NCI-H1436 (cell line): ENCODE measurements around the gene DIP2A.

ENCODE experiments used
- DNase-seq: peaks from one replicate; lab custom pipeline; 2025; lab: John Stamatoyannopoulos, UW

Gene DIP2A, protein sequence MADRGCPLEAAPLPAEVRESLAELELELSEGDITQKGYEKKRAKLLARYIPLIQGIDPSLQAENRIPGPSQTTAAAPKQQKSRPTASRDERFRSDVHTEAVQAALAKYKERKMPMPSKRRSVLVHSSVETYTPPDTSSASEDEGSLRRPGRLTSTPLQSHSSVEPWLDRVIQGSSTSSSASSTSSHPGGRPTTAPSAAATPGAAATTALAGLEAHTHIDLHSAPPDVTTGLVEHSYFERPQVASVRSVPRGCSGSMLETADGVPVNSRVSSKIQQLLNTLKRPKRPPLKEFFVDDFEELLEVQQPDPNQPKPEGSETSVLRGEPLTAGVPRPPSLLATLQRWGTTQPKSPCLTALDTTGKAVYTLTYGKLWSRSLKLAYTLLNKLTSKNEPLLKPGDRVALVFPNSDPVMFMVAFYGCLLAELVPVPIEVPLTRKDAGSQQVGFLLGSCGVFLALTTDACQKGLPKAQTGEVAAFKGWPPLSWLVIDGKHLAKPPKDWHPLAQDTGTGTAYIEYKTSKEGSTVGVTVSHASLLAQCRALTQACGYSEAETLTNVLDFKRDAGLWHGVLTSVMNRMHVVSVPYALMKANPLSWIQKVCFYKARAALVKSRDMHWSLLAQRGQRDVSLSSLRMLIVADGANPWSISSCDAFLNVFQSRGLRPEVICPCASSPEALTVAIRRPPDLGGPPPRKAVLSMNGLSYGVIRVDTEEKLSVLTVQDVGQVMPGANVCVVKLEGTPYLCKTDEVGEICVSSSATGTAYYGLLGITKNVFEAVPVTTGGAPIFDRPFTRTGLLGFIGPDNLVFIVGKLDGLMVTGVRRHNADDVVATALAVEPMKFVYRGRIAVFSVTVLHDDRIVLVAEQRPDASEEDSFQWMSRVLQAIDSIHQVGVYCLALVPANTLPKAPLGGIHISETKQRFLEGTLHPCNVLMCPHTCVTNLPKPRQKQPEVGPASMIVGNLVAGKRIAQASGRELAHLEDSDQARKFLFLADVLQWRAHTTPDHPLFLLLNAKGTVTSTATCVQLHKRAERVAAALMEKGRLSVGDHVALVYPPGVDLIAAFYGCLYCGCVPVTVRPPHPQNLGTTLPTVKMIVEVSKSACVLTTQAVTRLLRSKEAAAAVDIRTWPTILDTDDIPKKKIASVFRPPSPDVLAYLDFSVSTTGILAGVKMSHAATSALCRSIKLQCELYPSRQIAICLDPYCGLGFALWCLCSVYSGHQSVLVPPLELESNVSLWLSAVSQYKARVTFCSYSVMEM (N-terminal part only)

DNA sequence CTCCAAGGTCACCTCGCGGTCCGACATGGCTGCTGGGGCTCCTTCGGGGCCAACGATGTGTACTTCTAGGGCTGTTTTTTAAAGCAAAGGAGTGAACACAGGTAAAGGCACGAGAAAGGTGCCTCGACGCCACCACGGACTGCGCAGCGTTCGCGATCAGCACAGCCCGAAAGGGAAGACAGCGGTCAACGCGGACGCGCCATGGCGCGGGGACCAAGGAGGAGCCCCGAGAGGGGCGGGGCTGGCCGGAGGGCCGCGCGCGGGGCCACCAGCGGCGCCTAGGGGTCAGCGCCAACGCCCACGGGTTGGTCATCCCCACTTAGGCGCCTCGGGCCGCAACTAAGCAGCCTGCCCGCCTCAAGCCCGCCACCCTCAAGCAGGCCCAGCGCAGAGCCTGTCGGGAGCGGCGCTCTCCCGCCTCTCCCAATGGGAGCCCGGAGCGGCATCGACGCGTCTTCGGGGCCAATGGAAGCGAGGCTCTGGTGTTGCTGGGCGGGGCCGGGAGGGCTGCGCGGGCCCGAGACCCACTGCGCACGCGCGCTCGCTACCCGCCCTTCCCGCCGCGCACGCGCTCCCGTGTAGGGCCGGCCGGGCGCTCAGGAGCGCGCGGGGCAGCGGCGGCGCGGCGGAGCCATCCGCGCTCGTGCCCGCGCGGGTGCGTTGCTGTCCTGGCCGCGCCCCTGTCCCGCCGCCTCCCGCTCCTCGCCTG is at the start of gene DIP2A:
Gene DIP2A, plus strand, starts transcription at position 577 of the 709 bp plus-strand sequence. CDS start 241 bp downstream, outside the sequence.
- peak; percentile 95 for DNase-seq

DNA sequence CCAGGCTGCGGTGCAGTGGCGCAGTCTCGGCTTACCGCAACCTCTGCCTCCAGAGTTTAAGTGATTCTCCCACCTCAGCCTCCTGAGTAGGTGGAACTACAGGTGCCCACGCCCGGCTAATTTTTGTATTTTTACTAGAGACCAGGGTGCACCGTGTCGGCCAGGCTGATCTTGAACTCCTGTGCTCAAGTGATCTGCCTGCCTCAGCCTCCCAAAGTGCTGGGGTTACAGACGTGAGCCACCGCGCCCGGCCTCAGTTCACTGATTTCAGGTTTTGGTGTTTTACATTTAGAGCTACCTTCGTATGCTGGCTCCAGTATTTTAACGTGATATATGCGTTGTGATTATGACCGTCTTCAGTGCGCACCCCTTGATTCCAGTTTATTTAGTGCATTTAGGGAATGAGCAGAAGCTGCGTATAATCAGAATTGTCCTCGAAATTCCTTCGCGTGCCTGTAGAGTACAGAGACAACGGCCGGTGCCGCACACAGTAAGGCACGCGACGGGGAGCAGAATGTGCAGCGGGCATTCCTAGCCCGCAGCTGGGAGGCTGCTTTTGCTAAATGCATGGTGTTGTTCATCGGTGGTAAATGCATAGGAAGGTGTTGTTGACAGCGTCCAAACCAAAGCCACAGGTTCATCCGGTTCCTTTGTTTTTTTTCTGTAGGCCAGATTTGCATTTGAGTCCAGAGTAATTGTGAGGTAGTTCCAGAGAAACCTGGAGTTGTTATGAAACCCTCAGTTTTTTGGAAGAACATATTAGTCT is 48.9 kb upstream of the DIP2A start:
- no peak for DNase-seq

DNA sequence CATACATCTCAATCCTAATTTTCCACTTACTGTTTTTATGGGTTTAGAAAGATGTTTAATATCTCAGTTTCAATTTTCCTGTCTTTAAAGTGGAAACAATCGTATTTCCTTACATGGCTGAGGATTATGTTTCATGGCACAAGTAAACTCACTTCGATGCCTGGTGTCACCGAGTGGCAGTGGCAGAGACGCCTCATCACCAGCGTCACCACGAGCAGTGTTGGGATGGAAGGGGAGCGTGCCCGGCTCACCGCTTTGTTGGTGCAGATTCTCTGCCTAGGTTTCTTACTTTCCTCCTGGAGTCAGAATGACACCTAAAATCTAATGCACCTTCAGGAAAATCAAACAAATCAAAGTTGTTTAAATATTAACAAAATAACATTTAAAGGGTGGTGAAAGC is 48.2 kb upstream of the DIP2A start:
- DNase-seq: no peak

DNA sequence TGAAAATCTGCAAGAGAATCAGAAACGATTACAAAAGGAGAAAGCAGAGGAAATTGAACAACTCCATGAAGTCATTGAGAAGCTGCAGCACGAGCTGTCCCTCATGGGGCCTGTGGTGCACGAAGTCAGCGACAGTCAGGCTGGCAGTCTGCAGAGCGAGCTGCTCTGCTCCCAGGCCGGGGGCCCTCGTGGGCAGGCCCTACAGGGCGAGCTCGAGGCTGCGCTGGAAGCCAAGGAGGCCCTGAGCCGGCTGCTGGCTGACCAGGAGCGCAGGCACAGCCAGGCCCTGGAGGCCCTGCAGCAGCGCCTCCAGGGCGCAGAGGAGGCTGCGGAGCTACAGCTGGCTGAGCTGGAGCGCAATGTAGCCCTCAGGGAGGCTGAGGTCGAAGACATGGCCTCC is 47.5 kb upstream of the DIP2A start:
- DNase-seq: no peak

DNA sequence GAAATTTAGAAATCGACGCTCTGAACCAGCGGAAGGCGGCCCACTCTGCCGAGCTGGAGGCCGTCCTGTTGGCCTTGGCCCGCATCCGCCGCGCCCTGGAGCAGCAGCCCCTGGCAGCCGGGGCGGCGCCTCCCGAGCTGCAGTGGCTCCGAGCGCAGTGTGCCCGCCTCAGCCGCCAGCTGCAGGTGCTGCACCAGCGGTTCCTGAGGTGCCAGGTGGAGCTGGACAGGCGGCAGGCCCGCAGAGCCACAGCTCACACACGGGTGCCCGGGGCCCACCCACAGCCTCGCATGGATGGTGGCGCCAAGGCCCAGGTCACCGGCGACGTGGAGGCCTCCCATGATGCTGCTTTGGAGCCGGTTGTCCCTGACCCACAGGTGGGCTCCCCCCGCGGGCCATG is 47.0 kb upstream of the DIP2A start:
- DNase-seq: no peak

DNA sequence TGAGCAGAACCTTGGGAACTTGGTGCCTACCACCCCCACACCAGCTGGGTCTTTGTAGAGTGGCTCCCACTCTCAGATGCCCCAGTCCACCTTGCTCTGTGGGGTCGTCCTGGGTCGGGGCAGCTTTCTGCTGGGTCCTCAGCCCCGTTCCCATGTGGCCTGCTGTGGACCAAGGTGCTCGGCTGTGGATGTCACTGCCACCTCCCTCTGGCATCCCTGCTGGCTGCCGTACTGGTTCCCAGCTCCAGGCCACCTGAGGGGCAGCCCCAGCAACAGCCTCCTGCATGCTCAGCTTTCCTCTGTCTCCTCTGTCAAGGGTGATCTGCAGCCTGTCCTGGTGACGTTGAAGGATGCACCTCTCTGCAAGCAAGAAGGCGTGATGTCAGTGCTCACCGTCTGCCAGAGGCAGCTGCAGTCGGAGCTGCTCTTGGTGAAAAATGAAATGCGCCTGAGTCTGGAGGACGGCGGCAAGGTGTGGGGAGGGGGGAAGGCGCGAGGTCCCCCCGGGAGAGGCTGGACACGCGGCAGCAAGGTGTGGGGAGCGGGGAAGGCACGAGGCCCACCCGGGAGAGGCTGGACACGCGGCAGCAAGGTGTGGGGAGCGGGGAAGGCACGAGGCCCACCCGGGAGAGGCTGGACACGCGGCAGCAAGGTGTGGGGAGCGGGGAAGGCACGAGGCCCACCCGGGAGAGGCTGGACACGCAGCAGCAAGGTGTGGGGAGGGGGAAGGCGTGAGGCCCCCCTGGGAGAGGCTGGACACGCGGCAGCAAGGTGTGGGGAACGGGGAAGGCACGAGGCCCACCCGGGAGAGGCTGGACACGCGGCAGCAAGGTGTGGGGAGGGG is 45.9 kb upstream of the DIP2A start:
- no peak for DNase-seq

DNA sequence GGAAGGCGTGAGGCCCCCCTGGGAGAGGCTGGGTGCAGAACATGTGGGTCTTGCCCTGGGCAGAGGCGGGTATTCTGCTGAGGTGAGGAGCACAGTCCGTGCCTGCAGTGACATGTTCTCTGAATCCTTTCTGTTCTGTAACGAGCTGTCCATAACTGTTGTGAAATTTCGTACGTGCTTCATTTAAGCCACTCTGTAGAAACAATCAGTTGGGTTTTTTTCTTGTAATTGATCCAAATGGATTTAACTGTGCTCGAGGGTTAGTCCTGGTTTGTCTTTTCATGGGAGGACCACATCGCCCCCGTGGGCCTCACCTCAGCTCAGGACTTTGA is 45.4 kb upstream of the DIP2A start:
- DNase-seq: no peak

DNA sequence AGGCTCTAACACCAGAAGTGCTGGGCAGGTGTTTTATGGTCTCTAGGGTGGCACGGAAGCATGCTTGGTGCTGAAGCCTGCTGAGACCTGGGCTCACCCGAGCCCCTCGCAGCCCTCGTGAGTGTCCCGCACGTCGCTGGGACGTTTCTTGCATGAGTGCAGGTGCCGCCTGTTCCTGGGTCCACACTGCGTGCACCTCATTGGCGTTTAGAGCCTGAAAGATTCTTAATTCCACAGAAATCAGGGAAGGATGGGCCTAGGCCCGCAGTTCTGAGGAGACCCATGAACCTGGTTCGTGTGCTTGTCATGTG is 43.8 kb upstream of the DIP2A start:
- DNase-seq: no peak

DNA sequence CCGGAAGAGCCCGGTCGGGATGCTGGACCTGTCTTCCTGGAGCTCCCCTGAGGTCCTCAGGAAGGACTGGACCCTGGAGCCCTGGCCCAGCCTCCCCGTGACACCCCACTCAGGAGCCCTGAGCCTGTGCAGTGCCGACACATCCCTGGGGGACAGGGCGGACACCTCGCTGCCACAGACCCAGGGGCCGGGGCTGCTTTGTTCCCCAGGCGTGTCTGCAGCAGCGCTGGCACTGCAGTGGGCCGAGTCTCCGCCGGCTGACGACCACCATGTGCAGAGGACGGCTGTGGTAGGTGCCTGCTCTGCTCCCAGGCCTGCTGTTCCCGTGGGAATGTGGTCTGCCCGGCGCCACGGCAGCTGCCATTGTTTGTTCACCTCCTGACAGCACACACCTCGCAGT is 42.1 kb upstream of the DIP2A start:
- DNase-seq: no peak

DNA sequence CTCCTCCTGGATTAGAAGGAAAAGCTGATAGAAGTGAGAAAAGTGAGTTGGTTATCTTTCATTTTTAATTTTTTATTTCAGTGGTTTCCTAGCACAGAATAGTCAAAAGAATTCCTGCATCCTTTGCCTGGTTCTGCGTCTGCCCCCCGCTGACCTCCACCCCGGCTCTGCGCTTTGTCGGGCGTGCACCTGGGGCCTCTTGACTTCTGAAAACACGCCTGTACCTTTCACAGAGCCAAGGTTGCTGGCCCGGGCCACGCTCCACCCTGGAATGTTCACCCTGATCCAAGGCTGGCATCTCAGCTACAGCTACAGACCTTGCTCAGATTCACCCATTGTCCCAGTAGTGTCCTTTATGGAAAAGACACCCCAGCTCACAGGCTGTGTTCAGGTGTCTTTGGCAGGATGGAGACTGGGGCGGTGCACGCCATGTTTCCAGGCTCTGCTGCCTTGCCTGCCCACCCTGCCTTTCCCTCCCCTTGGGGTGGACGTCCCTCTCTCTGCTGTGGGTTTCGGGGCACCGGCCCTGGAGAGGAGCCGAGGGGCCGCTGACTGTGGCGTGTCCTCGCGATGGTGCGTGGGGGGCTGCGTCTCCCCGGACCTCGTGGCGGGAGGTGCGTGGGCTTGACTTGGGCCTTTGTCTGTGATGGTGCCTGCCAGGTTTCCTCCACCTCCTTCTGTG is 40.3 kb upstream of the DIP2A start:
- DNase-seq: no peak

DNA sequence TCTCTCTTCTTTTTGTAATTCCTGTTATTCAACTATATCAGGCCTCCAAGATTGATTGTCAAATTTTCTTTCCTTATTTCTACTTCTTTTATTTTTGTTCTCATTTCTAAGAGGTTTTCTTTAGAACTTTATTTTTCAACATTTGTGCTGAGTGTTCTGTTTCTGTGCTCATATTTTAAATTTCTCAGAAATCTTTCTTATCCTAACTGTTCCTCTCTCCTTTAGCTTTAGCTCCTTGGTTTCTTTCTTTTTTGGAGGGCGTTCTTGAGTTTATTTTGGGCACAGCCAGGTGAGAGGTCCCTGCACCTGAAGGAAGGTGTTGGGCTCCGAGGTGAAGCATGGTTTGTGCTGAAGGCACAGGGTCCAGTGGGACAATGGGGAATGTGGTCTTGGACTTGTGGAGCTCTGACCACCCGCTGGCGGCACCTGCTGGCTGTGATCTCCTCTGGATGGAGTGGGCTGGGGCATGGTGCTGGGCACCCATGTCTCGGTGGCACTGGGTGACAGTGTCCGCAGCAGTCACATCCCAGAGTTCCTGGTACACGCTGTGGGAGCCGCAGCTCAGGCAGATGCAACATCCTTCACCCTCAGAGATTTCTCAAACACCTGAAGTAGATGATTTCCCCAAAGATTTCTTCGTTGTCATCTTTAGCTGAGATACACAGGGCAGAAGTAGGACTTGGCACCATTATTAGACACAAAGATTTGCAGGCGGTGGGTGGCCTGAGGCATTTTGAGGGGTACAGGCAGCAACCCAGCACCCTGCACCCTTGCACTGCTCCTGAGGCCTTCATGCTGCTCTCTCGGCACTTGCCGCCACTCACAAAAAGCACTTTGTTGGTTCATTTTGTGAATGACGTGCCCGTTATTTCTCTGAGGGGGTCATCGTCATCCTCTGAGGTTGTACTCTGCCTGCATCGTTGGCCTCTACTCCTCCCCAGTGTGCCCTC is 38.2 kb upstream of the DIP2A start:
- DNase-seq: no peak

DNA sequence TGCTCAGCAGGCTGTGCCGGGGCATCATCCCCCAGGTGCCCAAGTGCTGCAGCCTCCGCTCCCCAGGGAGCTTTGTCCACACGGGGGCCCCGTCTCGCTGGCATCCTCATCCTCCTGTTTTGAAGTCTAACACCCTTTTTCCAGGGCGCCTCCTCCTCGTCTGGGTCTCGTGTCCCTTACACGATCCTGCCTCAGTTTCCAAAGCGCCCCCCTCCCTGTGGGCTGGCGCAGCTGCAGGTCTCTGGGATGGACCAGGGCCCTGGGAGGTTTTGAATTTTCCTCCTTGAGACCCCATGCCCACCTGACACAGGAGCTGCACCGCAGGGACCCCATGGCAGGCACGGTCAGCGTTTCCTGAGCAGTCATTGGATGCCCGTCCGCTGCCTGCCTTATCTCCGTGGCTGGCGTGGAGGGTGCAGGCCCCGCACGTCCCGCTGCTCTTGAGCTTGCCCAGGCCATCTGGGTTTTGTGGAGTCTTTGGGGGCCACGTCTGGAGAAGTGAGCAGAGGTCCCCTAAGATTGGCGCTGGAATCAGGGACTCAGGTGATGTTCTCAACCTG is 37.4 kb upstream of the DIP2A start:
- DNase-seq: no peak

DNA sequence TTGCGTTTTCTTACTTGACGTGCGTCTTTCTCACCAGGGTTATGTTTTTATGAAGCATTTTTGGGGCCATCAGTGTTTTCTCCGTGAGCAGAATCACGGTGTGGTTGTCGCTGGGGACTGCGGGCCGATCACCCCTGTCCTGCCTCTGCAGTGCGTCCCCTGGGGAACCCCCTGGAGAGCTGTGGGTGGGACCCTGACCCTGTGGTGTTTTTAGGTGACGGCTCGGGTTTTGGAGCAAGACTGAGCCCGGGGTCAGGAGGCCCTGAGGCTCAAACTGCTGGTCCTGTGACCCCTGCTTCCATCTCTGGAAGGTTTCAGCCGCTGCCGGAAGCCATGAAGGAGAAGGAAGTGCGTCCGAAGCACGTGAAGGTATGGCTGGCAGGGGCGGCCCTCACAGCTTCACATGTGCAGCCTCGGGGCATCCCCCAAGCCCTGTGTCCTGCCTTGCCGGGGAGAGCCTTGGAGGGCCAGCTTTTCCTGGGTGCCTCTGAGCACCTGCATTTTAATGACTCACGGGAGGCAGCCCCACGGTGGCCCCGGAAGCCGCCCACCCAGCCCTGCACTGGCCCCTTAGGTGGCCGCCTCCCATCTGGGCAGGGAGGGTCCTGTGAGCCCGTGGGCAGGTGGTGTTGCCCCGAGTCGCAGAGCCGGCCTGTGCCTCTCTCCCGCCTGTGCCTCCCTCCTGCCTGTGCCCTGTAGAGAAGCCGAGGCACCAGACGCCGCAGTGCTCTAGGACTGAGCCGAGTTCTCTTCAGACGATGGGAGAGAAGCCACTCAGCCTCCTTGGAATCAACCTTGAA is 36.7 kb upstream of the DIP2A start:
- no peak for DNase-seq

DNA sequence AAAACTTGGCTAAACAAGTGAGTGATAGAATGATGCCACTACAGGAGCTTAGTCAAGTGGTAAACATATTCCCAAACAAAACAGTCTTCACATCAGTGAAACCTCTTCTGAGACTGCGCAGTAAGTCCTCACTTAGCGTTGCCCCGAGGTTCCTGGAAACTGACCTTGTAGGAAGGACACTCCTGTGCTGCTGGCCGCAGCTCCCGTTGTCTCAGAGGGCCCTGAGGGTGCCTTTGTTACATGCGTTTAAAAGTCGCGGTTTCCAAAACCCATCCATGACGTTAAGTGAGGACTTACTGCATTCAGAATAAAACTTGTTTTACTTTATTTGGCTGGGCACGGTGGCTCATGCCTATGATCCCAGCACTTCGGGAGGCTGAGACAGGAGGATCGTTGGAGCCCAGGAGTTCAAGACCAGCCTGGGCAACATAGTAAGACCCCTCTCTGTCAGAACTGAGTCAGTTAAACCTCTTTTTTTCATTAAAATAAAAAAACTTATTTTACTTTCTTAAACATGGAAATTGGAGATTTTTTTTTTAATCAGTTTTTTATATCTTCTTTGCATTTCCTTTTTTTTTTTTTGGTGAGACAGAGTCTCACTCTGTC is 36.0 kb upstream of the DIP2A start:
- no peak for DNase-seq

DNA sequence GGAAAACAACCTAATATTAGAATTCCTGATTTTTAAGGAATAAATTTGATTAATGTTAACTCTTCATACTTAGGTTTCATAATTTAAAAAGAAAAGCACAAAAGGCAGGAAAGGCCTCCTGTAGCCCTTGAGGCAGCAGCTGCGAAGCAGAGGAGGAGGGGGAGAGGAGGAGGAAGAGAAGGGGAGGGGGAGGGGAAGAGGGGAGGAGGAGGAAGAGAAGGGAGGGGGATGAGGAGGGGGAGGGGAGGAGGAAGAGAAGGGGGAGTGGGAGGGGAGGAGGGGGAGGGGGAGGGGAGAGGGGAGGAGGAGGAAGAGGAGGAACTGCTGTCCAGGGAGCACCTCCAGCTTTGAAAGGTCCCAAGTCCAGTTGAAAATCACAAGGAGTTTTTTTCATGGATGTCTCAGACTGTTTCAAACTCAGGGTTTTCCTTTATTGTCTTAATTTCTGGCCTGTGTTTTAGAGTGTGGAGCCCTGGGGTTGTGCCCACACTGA is 35.1 kb upstream of the DIP2A start:
- DNase-seq: no peak

DNA sequence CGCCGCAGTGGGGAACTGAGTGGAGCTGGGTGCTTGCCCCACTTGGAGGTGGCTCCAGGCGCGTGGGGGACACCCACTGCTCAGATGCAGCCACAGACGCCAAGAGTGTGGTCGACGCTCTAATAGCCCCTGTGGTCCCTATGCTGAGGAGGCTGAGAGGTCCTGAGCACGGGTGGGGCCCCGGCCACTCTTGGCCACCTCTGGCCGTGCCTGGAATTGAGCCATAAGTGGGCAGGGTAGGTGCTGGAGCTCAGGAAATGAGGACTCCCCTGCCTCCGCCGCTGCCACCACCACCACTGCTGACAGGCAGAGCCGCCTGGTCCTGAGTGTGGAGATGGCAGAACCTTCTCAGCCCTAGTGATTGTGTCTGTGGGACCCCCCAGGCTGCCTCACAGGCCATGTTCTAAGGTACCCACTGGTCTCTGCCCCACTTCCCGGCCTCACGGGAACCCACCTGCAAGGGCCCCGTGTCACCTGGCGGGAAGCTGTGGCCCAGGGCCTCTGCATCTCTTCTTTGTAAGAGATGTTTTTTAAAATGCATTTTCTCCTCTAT is 34.6 kb upstream of the DIP2A start:
- no peak for DNase-seq

DNA sequence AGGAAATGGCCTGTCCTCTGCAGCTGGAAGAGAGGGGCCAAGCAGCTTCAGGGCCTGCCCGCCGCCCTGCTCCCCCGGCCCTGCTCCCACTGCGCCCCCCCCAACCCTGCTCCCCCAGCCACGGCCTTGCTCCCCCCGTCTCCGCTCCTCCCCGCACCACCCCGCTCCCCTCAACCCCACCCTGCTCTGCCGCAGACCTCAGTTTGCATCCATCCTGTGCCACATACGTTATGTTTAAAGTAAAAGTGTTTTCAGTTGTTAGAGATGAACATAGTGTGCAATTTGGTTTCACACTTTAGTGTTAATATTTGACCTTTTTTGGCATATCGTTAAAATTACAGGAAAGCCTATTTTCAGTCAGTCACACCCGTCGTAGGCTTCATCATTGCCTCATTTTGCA is 34.1 kb upstream of the DIP2A start:
- DNase-seq: no peak
